ENCODE data around the gene ZNF605. TPM values are rescaled to one million over a fixed set of nuclear protein-coding genes. Genes with fewer than 3 reads are reported as not detected.

Gene ZNF605
- total RNA-seq, 4 donors from 2014 or later, result 4.5 to 21.3 (median 10.3) TPM

DNA sequence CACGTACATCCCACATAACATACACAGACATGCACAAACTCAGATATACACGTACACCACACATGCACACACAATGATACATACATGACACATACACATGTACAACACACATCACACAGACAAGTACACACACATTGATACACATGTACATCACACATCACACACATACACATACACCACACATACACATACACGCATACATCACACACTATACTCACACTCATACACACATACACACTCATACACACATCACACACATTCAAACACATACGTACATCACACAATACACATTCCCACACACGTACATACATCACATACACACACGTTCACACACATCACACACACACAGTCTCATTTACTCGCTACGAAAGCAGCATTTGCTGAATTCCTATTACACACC, 4.5 kb downstream of the ZNF605 start:
- Histone ChIP-seq H3K36me3 (peaks cover 0 to 24% (median 12%) of the 10 kb centered on the region in 4 donors), H3K27me3 (no peaks in the 10 kb centered on the region), H3K9me3 (peaks cover 22 to 45% of the 10 kb centered on the region in 2 donors), H3K4me3 (no peak overlapping the region), H3K4me1 (peaks cover 4 to 12% (median 9%) of the 10 kb centered on the region in 4 donors), H3K27ac (no peak overlapping the region)
- intact Hi-C loops (cut with DNase I; ENCODE audit: low total_unique reads), result no loop called here
- WGBS, 2 donors (ENCODE audit: low coverage in 1 of 2), result 97% methylated on average over 4 to 8 of the region's 8 CpGs
- in situ Hi-C loops (cut with MboI; ENCODE audit: low pct_ligation_motif_present in 1 of 4, low pct_unique_long_range_greater_than_20kb in 1 of 4, low sequenced_read_pairs in 3 of 4), result no loop called here
- no peak for DNase-seq
- TF ChIP-seq POLR2A (IDR thresholded peaks at IDR 0.05), result no peak
- TF ChIP-seq, protein P1, sequence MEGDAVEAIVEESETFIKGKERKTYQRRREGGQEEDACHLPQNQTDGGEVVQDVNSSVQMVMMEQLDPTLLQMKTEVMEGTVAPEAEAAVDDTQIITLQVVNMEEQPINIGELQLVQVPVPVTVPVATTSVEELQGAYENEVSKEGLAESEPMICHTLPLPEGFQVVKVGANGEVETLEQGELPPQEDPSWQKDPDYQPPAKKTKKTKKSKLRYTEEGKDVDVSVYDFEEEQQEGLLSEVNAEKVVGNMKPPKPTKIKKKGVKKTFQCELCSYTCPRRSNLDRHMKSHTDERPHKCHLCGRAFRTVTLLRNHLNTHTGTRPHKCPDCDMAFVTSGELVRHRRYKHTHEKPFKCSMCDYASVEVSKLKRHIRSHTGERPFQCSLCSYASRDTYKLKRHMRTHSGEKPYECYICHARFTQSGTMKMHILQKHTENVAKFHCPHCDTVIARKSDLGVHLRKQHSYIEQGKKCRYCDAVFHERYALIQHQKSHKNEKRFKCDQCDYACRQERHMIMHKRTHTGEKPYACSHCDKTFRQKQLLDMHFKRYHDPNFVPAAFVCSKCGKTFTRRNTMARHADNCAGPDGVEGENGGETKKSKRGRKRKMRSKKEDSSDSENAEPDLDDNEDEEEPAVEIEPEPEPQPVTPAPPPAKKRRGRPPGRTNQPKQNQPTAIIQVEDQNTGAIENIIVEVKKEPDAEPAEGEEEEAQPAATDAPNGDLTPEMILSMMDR (IDR thresholded peaks at IDR 0.05), result no peak
- TF ChIP-seq EP300 (IDR thresholded peaks at IDR 0.05; ENCODE audit: low read depth), result no peak
- TF ChIP-seq POLR2AphosphoS5 (IDR thresholded peaks at IDR 0.05), result no peak

DNA sequence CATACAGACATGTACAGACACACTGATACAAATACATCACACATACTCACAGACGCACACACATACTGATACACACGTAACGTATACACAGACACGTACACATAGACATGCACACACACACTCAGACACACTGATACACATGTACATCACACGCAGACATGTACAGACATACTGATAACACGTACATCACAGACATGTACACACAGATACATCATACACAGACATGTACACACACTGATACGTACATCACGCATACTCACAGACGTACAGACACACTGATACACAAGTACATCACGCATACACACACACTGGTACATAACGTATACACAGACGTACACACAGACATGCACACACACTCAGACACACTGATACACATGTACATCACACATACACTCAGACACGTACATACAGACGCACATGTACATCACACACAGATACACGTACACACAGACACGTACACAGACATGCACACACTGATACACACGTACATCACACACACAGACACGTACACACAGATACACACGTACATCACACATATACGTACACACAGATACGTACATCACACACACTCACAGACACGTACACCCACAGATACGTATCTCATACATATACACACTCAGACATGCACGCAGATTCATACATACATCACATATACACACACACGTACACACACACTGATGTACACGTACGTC, 5.1 kb downstream of the ZNF605 start:
- 93 to 99% methylated on average over 16 to 27 of the region's 27 CpGs for WGBS, 2 donors (ENCODE audit: low coverage in 1 of 2)
- no peak overlapping the region for H3K4me3 ChIP-seq
- no peak overlapping the region for H3K27ac ChIP-seq
- H3K36me3 ChIP-seq, result peaks cover 0 to 31% (median 14%) of the 10 kb centered on the region in 4 donors
- TF ChIP-seq POLR2A (IDR thresholded peaks at IDR 0.05), result no peak
- TF ChIP-seq POLR2AphosphoS5 (IDR thresholded peaks at IDR 0.05), result no peak
- no peak for TF ChIP-seq EP300 (IDR thresholded peaks at IDR 0.05; ENCODE audit: low read depth)
- TF ChIP-seq, protein P1 (IDR thresholded peaks at IDR 0.05), result no peak
- intact Hi-C loops (cut with DNase I; ENCODE audit: low total_unique reads), result no loop called here
- no peaks in the 10 kb centered on the region for H3K27me3 ChIP-seq
- no peak for DNase-seq
- in situ Hi-C loops (cut with MboI; ENCODE audit: low pct_ligation_motif_present in 1 of 4, low pct_unique_long_range_greater_than_20kb in 1 of 4, low sequenced_read_pairs in 3 of 4), result no loop called here
- peaks cover 28 to 52% of the 10 kb centered on the region in 2 donors for H3K9me3 ChIP-seq
- H3K4me1 ChIP-seq, result peaks cover 4 to 12% (median 9%) of the 10 kb centered on the region in 4 donors

DNA sequence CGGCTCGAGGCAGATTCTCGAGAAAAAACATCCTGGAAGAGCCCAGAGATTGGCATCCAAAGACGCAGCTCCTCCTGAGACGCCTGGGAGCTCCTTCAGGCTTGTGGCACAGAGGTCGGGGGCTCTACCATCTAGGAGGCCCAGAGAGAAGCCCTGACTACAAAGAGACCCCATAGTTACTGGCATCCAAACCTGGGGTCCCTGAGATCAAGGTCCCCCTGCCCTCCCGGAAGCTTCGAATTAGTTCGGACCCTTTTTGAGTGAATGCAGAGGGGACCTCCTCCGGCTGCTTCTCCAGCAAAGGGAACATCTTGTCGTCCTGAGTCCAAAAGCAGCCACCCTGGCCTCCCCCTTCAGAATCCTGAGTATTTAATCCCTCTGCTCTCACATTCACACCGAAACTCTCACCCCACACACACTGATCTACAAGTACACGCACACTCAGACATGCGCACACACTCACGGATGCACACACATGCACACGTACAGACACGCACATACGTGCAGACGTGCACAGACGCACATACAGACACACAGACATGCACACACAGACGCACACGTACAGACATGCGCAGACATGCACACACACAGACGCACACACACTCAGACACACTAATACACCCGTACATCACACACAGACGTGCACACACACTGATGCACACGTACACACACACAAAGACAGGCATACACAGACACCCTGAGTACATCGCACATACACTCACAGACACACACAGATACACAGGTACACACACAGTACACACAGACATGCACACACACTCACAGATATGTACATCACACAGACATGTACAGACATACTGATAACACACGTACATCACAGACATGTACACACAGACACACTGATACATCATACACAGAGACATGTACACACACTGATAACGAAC, 5.9 kb downstream of the ZNF605 start:
- H3K36me3 ChIP-seq, result peaks cover 0 to 39% (median 14%) of the 10 kb centered on the region in 4 donors
- intact Hi-C loops (cut with DNase I; ENCODE audit: low total_unique reads) (no loop called here), in situ Hi-C loops (cut with MboI; ENCODE audit: low pct_ligation_motif_present in 1 of 4, low pct_unique_long_range_greater_than_20kb in 1 of 4, low sequenced_read_pairs in 3 of 4) (no loop called here)
- TF ChIP-seq EP300 (IDR thresholded peaks at IDR 0.05; ENCODE audit: low read depth), result no peak
- TF ChIP-seq, protein P1 (IDR thresholded peaks at IDR 0.05), result no peak
- TF ChIP-seq POLR2AphosphoS5 (IDR thresholded peaks at IDR 0.05), result no peak
- no peak for TF ChIP-seq POLR2A (IDR thresholded peaks at IDR 0.05)
- peaks cover 4 to 8% (median 5%) of the 10 kb centered on the region in 4 donors for H3K4me1 ChIP-seq
- peaks cover 28 to 57% of the 10 kb centered on the region in 2 donors for H3K9me3 ChIP-seq
- H3K27ac ChIP-seq, result no peak overlapping the region
- WGBS, 2 donors (ENCODE audit: low coverage in 1 of 2), result 96 to 97% methylated on average over 11 to 30 of the region's 30 CpGs
- H3K4me3 ChIP-seq, result no peak overlapping the region
- no peaks in the 10 kb centered on the region for H3K27me3 ChIP-seq
- DNase-seq, result no peak
